Lung (tissue), 12 donors: ENCODE data around the gene INPP4A. TPM values are rescaled to one million over a fixed set of nuclear protein-coding genes. Genes with fewer than 3 reads are reported as not detected.

Experiments used
- ATAC-seq: fragments of 200-7000 bp; cut with Tn5 transposase; one replicate; pipeline ENCODE4 v1.9.1; 2020; ENCODE audit warnings: moderate number of reproducible peaks; ENCODE audit not compliant: insufficient read depth, low FRiP score
- DNase-seq, 3 donors: peaks; one replicate each; pipeline ENCODE4 v3.0.0-alpha.2; 2013 to 2017
- H3K27ac ChIP-seq, 2 donors: one replicate each; pipeline ENCODE4 v1.5.1; 2013; ENCODE audit warnings: mild to moderate bottlenecking in 2 of 2, moderate library complexity in 2 of 2, control low read depth in 1 of 2, inconsistent platforms in 1 of 2, low read depth in 1 of 2, low read length in 1 of 2
- H3K27me3 ChIP-seq, 3 donors: one replicate each; pipeline ENCODE4 v1.5.1; 2013; ENCODE audit warnings: low read length in 2 of 3; ENCODE audit not compliant: control insufficient read depth in 3 of 3, insufficient read depth in 3 of 3
- H3K36me3 ChIP-seq, 4 donors: one replicate each; pipeline ENCODE4 v1.5.1; 2013; ENCODE audit warnings: low read length in 4 of 4, mild to moderate bottlenecking in 1 of 4, moderate library complexity in 1 of 4; ENCODE audit not compliant: control insufficient read depth in 4 of 4, insufficient read depth in 4 of 4
- H3K4me1 ChIP-seq, 5 donors: one replicate each; pipeline ENCODE4 v1.5.1; 2013; ENCODE audit warnings: low read length in 5 of 5, mild to moderate bottlenecking in 2 of 5, moderate library complexity in 1 of 5; ENCODE audit not compliant: control insufficient read depth in 5 of 5, insufficient read depth in 5 of 5
- H3K4me3 ChIP-seq: one replicate; pipeline ENCODE4 v1.5.1; 2013; ENCODE audit warnings: mild to moderate bottlenecking, control low read depth, moderate library complexity
- H3K9ac ChIP-seq, 2 donors: one replicate each; pipeline ENCODE4 v1.5.1; 2013; ENCODE audit warnings: low read length in 2 of 2, control low read depth in 1 of 2; ENCODE audit not compliant: insufficient read depth in 1 of 2
- H3K9me3 ChIP-seq, 4 donors: one replicate each; pipeline ENCODE4 v1.5.1; 2013; ENCODE audit warnings: low read length in 3 of 4, mild to moderate bottlenecking in 1 of 4, moderate library complexity in 1 of 4; ENCODE audit not compliant: control insufficient read depth in 4 of 4, insufficient read depth in 3 of 4
- CTCF ChIP-seq: IDR thresholded peaks from 2 replicates; pipeline ENCODE4 v1.5.1; 2012; ENCODE audit warnings: mild to moderate bottlenecking; ENCODE audit errors: control extremely low read depth, extremely low read depth
- WGBS, 2 donors: extraction: QIAGEN DNeasy Blood & Tissue Kit; methylation state at CpG; one replicate each; pipeline ENCODE4 v1.1.7; 2013; 5-methylcytosine and 5-hydroxymethylcytosine counted together
- polyA plus RNA-seq, 2 donors: library from polyadenylated mRNA; stranded (reverse); fragments of 200-250 nt; gene quantifications; one replicate each; pipeline ENCODE4 v1.2.1, GENCODE V29; 2013
- total RNA-seq, 2 donors: library from RNA; depleted of rRNA in 1 of 2; stranded (reverse); fragments of >200 nt in 1 of 2; gene quantifications; one replicate each; pipeline ENCODE4 v1.2.1, GENCODE V29; 2014 to 2021
- donor health status: control.
- donor health status: control.
- donor health status: Bipolar disorder and iron deficiency.
- donor health status: healthy.
- donor health status: DM: yes; HTN: yes; CAD: no.

INPP4A gene
- total and polyA plus RNA-seq, 4 donors = 8.0 to 43.3 (median 19.8) TPM

DNA sequence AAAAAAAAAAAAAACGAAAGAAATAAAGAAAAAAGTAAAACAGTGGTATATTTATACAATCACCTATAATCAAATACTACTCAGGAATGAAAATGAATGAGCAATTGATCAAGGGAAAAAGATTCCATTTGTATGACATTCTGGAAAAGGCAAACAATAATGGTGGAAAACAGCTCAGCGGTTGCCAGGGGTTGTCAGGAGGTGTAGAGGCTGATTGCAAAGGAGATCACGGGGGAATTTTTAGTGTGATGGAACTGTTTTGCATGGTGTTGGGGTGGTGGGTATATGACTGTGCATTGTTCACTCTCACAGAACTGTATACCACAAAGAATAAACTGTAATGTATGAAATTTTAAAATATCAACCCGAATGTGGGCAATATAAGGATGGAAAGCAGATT, 45.5 kb upstream of the INPP4A start:
- H3K4me3 ChIP-seq = no peak overlapping the region
- H3K9me3 ChIP-seq = no peaks in the 10 kb centered on the region
- DNase-seq = no peak
- no peak for ATAC-seq
- H3K27me3 ChIP-seq = peaks cover 0 to 3% (median 3%) of the 10 kb centered on the region in 3 donors
- TF ChIP-seq CTCF = no peak
- peaks cover 0 to 3% (median 0%) of the 10 kb centered on the region in 5 donors for H3K4me1 ChIP-seq
- H3K9ac ChIP-seq = no peak overlapping the region
- H3K27ac ChIP-seq = no peak overlapping the region
- H3K36me3 ChIP-seq = no peaks in the 10 kb centered on the region
- 79 to 82% methylated on average over 4 of the region's 4 CpGs for WGBS, 2 donors

- Histone ChIP-seq H3K9ac (no peak overlapping the region), H3K9me3 (no peaks in the 10 kb centered on the region), H3K36me3 (no peaks in the 10 kb centered on the region), H3K4me3 (no peak overlapping the region), H3K27me3 (peaks cover 0 to 3% (median 3%) of the 10 kb centered on the region in 3 donors), H3K4me1 (peaks cover 0 to 3% (median 0%) of the 10 kb centered on the region in 5 donors), H3K27ac (no peak overlapping the region)
- ATAC-seq (no peak), DNase-seq (no peak)
- TF ChIP-seq CTCF = no peak
Measured at GRCh38 chr2:98403878-98404277, 40.8 kb upstream of the INPP4A start.

DNA sequence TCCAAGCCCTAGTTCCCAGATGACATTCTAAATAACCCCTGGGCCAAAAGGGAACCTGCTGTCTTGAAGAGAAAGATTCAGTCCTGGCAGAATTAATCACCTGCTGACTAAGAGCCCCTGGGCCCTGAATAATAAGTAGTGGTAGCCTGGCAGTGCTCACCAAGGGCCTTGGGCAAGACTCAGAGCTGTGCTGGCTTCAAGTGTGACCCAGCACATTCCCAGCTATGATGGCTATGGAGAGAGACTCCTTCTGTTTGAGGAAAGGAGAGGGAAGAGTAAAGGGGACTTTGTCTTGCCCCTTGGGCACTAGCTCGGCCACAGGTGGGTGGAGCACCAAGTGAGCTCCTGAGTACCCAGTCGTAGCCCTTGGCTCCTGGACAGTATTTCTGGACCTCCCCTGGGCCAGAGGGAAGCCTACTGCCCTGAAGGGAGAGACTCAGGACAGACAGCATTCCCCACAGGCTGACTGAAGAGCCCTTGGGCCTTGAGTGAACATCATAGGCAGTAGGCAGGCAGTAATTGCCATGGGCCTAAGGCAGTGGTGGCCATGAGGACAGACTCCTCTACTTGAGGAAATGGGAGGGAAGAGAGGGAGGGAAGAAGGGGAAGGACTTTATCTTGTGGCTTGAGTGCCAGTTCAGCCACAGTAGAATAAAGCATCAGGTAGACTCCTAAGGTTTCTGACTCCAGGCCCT, 40.0 kb upstream of the INPP4A start:
- Histone ChIP-seq H3K36me3 (no peaks in the 10 kb centered on the region), H3K27me3 (peaks cover 0 to 3% (median 2%) of the 10 kb centered on the region in 3 donors), H3K27ac (no peak overlapping the region), H3K4me1 (peaks cover 0 to 3% (median 0%) of the 10 kb centered on the region in 5 donors), H3K4me3 (no peak overlapping the region), H3K9me3 (no peaks in the 10 kb centered on the region), H3K9ac (no peak overlapping the region)
- WGBS, 2 donors = 79 to 82% methylated on average over 2 of the region's 2 CpGs
- no peak for ATAC-seq
- no peak for TF ChIP-seq CTCF
- no peak for DNase-seq

- Histone ChIP-seq H3K9ac (no peak overlapping the region), H3K4me3 (no peak overlapping the region), H3K27ac (no peak overlapping the region), H3K4me1 (peaks cover 0 to 3% (median 0%) of the 10 kb centered on the region in 5 donors), H3K9me3 (no peaks in the 10 kb centered on the region), H3K36me3 (no peaks in the 10 kb centered on the region), H3K27me3 (peaks cover 0 to 3% (median 2%) of the 10 kb centered on the region in 3 donors)
- TF ChIP-seq CTCF = no peak
- WGBS, 2 donors = 87 to 88% methylated on average over 2 of the region's 2 CpGs
- ATAC-seq (no peak), DNase-seq (no peak)
Measured at GRCh38 chr2:98405301-98405700, 39.4 kb upstream of the INPP4A start.
